HG03280 (cell line): Measurements from ENCODE around the gene TUBA4A.
"Not testable (repeated sequence)": the region's sequence is repeated elsewhere in the genome, so short reads cannot be mapped to it uniquely, and the experiment has no call there.

ENCODE experiments used
- ATAC-seq: cut with Tn5 transposase; IDR thresholded peaks from one replicate; pipeline ENCODE4 v1.9.1; 2021; ENCODE audit warnings: mild to moderate bottlenecking, moderate library complexity; ENCODE audit not compliant: unreplicated experiment

TUBA4A gene

GRCh38 chr2:219287116-219287440, 33.4 kb upstream of the TUBA4A start:
- not testable (repeated sequence) for ATAC-seq

- ATAC-seq: no peak
These were observed 32.9 kb upstream of the TUBA4A start for GRCh38 chr2:219286436-219287115.

- no peak for ATAC-seq
These were observed 32.2 kb upstream of the TUBA4A start for GRCh38 chr2:219285894-219286425.

- ATAC-seq: no peak
These were observed 31.6 kb upstream of the TUBA4A start for GRCh38 chr2:219285373-219285735.

- ATAC-seq: no peak
These were observed 31.0 kb upstream of the TUBA4A start for GRCh38 chr2:219284501-219285372.

- ATAC-seq: no peak
These were observed 29.3 kb upstream of the TUBA4A start for GRCh38 chr2:219282943-219283581.

GRCh38 chr2:219282375-219282774, 28.7 kb upstream of the TUBA4A start:
- ATAC-seq: no peak

- no peak for ATAC-seq
These were observed 27.9 kb upstream of the TUBA4A start for GRCh38 chr2:219281588-219281987.

- ATAC-seq: no peak
These were observed 26.9 kb upstream of the TUBA4A start for GRCh38 chr2:219280651-219281050.

- ATAC-seq: no peak
These were observed 26.3 kb upstream of the TUBA4A start for GRCh38 chr2:219279916-219280516.

- peak; percentile 85 for ATAC-seq
These were observed 25.6 kb upstream of the TUBA4A start, which contains the start of gene DNAJB2 for GRCh38 chr2:219279151-219279915. TSS of gene DNAJB2 (plus strand) at chr2:219279366. CDS start at chr2:219279834, 468 bp downstream.

GRCh38 chr2:219278655-219279150, 25.0 kb upstream of the TUBA4A start:
- no peak for ATAC-seq

GRCh38 chr2:219277703-219278654, 24.3 kb upstream of the TUBA4A start:
- peak; percentile 26 for ATAC-seq

- ATAC-seq: no peak
These were observed 20.7 kb upstream of the TUBA4A start for GRCh38 chr2:219274361-219274921.

- ATAC-seq: no peak
These were observed 20.2 kb upstream of the TUBA4A start for GRCh38 chr2:219273937-219274336.

GRCh38 chr2:219272995-219273394, 19.3 kb upstream of the TUBA4A start:
- no peak for ATAC-seq

GRCh38 chr2:219272356-219272755, 18.6 kb upstream of the TUBA4A start:
- ATAC-seq: no peak

GRCh38 chr2:219271021-219271420, 17.3 kb upstream of the TUBA4A start:
- ATAC-seq: no peak

GRCh38 chr2:219270055-219270372, 16.3 kb upstream of the TUBA4A start:
- no peak for ATAC-seq
